Measurements from ENCODE around the gene MYO10. TPM values are rescaled to one million over a fixed set of nuclear protein-coding genes. Genes with fewer than 3 reads are reported as not detected.
A peak's percentile ranks its signal among the peaks of the same experiment; 100 is the strongest.

Gene MYO10
- total and polyA plus RNA-seq, 2 of the 8 experiments (the other 6 are each of a cell fraction or from before 2014, with no cell fraction given) = 21.5 to 107 TPM

GRCh38 chr5:16867577-16867953 lies 68.5 kb downstream of the MYO10 start:
- Histone ChIP-seq H3K18ac (ENCODE audit: extremely low read depth, low read length) (0 out of 2 replicates have a peak overlapping the region, but pooled peaks have one; percentile 95), H3K79me2 (ENCODE audit: control insufficient read depth in 1 of 2, insufficient read depth in 2 of 2, low read length in 2 of 2) (peaks cover 0 to 29% of the 10 kb centered on the region in 2 experiments; a peak in 1 of 4 replicates), H3K4me2 (ENCODE audit: insufficient read depth in 1 of 2, low read depth in 2 of 2, low read length in 2 of 2) (peak overlapping the region in 1 of 2 experiments; percentile 66; a peak in 1 of 4 replicates), H4K91ac (replicated peaks; ENCODE audit: insufficient read length, low read length) (no peak overlapping the region), H2BK5ac (ENCODE audit: low read depth, low read length) (0 out of 2 replicates have a peak overlapping the region, but pooled peaks have one; percentile 89), H3K56ac (replicated peaks; ENCODE audit: insufficient read length, low read depth, low read length) (no peak overlapping the region), H3K23ac (ENCODE audit: insufficient read length) (no peak overlapping the region), H2BK120ac (replicated peaks; ENCODE audit: low read depth, low read length) (no peak overlapping the region), H3K79me1 (ENCODE audit: low read depth, low read length) (peaks cover 2% of the 10 kb centered on the region; the same call in 1 of the 2 replicates), H4K8ac (ENCODE audit: extremely low read depth, insufficient read depth, low read length) (no peak overlapping the region), H3K14ac (ENCODE audit: insufficient read length) (no peak overlapping the region), H2BK20ac (ENCODE audit: low read length) (no peak overlapping the region), H3K9me3 (ENCODE audit: insufficient read depth in 2 of 2, low read depth in 1 of 2, low read length in 1 of 2) (0 out of 4 replicates have a peak, but pooled peaks cover 0 to under 1% of the 10 kb centered on the region in 2 experiments), H2BK15ac (ENCODE audit: low read length) (no peak overlapping the region), H3K4me3 (ENCODE audit: extremely low read depth in 1 of 4, insufficient read depth in 2 of 4, low read depth in 3 of 4, low read length in 4 of 4) (no peak overlapping the region), H3K27me3 (replicated peaks in 1 of 4; ENCODE audit: control insufficient read depth in 3 of 4, extremely low read depth in 1 of 4, insufficient read depth in 3 of 4, low read length in 3 of 4) (no peaks in the 10 kb centered on the region), H3K36me3 (ENCODE audit: control insufficient read depth in 2 of 4, insufficient read depth in 4 of 4, low read length in 3 of 4) (peaks cover 0 to 2% (median 0%) of the 10 kb centered on the region in 4 experiments; a peak in 1 of 8 replicates), H2BK12ac (ENCODE audit: low read depth, low read length) (no peak overlapping the region), H3K4me1 (replicated peaks in 1 of 4; ENCODE audit: control insufficient read depth in 3 of 4, insufficient read depth in 4 of 4, low read length in 3 of 4) (peaks cover 11 to 37% (median 29%) of the 10 kb centered on the region in 4 experiments), H4K20me1 (replicated peaks in 1 of 2; ENCODE audit: control insufficient read depth in 1 of 2, insufficient read depth in 2 of 2, low read length in 2 of 2) (no peaks in the 10 kb centered on the region), H3K4ac (replicated peaks; ENCODE audit: insufficient read length, low read depth, low read length) (no peak overlapping the region), H4K5ac (ENCODE audit: insufficient read length, low read depth, low read length) (no peak overlapping the region), H3K27ac (ENCODE audit: low read depth, low read length) (no peak overlapping the region), H3K9ac (replicated peaks in 1 of 4; ENCODE audit: extremely low read depth in 1 of 4, low read depth in 3 of 4, low read length in 3 of 4) (no peak overlapping the region), H2AFZ (ENCODE audit: low read length) (no peak overlapping the region), H2AK5ac (ENCODE audit: low read depth, low read length) (no peak overlapping the region), H3K23me2 (ENCODE audit: low read depth, low read length) (no peaks in the 10 kb centered on the region)
- no peak for TF ChIP-seq POLR2AphosphoS5 (IDR thresholded peaks at IDR 0.05; ENCODE audit: low read depth, low read length)
- TF ChIP-seq CBX8 (IDR thresholded peaks at IDR 0.05; ENCODE audit: borderline replicate concordance, low read depth, low read length) = no peak
- TF ChIP-seq ASH2L (IDR thresholded peaks at IDR 0.05; ENCODE audit: low read length) = no peak
- no peak for TF ChIP-seq RFX5 (IDR thresholded peaks at IDR 0.05; ENCODE audit: borderline replicate concordance, low read depth, low read length)
- TF ChIP-seq ATF2 (IDR thresholded peaks at IDR 0.05; ENCODE audit: low read length) = no peak
- no peak for TF ChIP-seq BRCA1 (IDR thresholded peaks at IDR 0.05; ENCODE audit: low read depth, low read length)
- DNase-seq (ENCODE audit: low read depth in 1 of 2, low spot score in 2 of 2) (no peak), FAIRE-seq (no peak)
- CTCF ChIA-PET (ENCODE audit: partially characterized antibody) = interaction anchor here (0.9 to 2.0 kb wide), 7 partner anchors 12 to 305 kb away, joined by 3 to 7 read pairs (median 3); no protein-coding TSS in a partner anchor
- POLR2A ChIA-PET (ENCODE audit: partially characterized antibody) = interaction anchor here (1.3 kb wide), 1 partner anchor 10 kb away, joined by 3 read pairs; no protein-coding TSS in a partner anchor
- WGBS, 2 experiments (ENCODE audit: extremely low coverage in 1 of 2, insufficient coverage in 1 of 2, insufficient read length in 1 of 2, insufficient replicate concordance in 2 of 2, low coverage in 1 of 2, low lambda C conversion rate in 2 of 2, missing lambda C conversion rate in 1 of 2) = 91% methylated on average over 3 of the region's 3 CpGs; no CpG with 5 or more reads in 1 of the 2 experiments
